Measurements from ENCODE around the gene ZNF407. TPM values are rescaled to one million over a fixed set of nuclear protein-coding genes. Genes with fewer than 3 reads are reported as not detected.

Gene ZNF407
- total RNA-seq, 1 donor from 2014 or later, result 16.1 TPM

GRCh38 chr18:75063196-75063595, 465.5 kb downstream of the ZNF407 start:
- Histone ChIP-seq H3K4me1 (no peaks in the 10 kb centered on the region), H3K36me3 (peaks cover 22% of the 10 kb centered on the region), H3K4me3 (no peak overlapping the region), H3K27ac (no peak overlapping the region), H3K9me3 (no peaks in the 10 kb centered on the region), H3K27me3 (ENCODE audit: low read depth) (no peaks in the 10 kb centered on the region)
- intact Hi-C loops (cut with DNase I), result no loop called here
- TF ChIP-seq CTCF (IDR thresholded peaks at IDR 0.05), result no peak
- DNase-seq (no peak), ATAC-seq (peak in 1 of 2 donors; percentile 29)

GRCh38 chr18:75063615-75064512, 466.2 kb downstream of the ZNF407 start:
- intact Hi-C loops (cut with DNase I), result no loop called here
- H3K27me3 ChIP-seq (ENCODE audit: low read depth), result no peaks in the 10 kb centered on the region
- no peaks in the 10 kb centered on the region for H3K9me3 ChIP-seq
- peaks cover 22% of the 10 kb centered on the region for H3K36me3 ChIP-seq
- H3K27ac ChIP-seq, result no peak overlapping the region
- peak; percentile 6 to 30 for ATAC-seq
- no peak for TF ChIP-seq CTCF (IDR thresholded peaks at IDR 0.05)
- H3K4me1 ChIP-seq, result no peaks in the 10 kb centered on the region
- DNase-seq, result no peak
- no peak overlapping the region for H3K4me3 ChIP-seq

- H3K4me1 ChIP-seq, result no peaks in the 10 kb centered on the region
- H3K9me3 ChIP-seq, result no peaks in the 10 kb centered on the region
- no peak for ATAC-seq
- TF ChIP-seq CTCF (IDR thresholded peaks at IDR 0.05), result no peak
- no peak for DNase-seq
- peaks cover 22% of the 10 kb centered on the region for H3K36me3 ChIP-seq
- no peak overlapping the region for H3K27ac ChIP-seq
- no peaks in the 10 kb centered on the region for H3K27me3 ChIP-seq (ENCODE audit: low read depth)
- H3K4me3 ChIP-seq, result no peak overlapping the region
- intact Hi-C loops (cut with DNase I), result no loop called here
These were observed 466.8 kb downstream of the ZNF407 start for GRCh38 chr18:75064513-75064905.

- DNase-seq, result no peak
These were observed 467.8 kb downstream of the ZNF407 start for GRCh38 chr18:75065251-75066000.

More at GRCh38 chr18:75065251-75066000, 467.8 kb downstream of the ZNF407 start:
- peaks cover 22% of the 10 kb centered on the region for H3K36me3 ChIP-seq
- H3K4me3 ChIP-seq, result no peak overlapping the region
- no peaks in the 10 kb centered on the region for H3K27me3 ChIP-seq (ENCODE audit: low read depth)
- no peak for ATAC-seq
- TF ChIP-seq CTCF (IDR thresholded peaks at IDR 0.05), result no peak
- peaks cover 9% of the 10 kb centered on the region for H3K4me1 ChIP-seq
- no peaks in the 10 kb centered on the region for H3K9me3 ChIP-seq
- H3K27ac ChIP-seq, result no peak overlapping the region
- intact Hi-C loops (cut with DNase I), result no loop called here
